ENCODE measurements around the gene TMC7.
"Not testable (repeated sequence)": the region's sequence is repeated elsewhere in the genome, so short reads cannot be mapped to it uniquely, and the experiment has no call there.

TMC7 gene

DNA sequence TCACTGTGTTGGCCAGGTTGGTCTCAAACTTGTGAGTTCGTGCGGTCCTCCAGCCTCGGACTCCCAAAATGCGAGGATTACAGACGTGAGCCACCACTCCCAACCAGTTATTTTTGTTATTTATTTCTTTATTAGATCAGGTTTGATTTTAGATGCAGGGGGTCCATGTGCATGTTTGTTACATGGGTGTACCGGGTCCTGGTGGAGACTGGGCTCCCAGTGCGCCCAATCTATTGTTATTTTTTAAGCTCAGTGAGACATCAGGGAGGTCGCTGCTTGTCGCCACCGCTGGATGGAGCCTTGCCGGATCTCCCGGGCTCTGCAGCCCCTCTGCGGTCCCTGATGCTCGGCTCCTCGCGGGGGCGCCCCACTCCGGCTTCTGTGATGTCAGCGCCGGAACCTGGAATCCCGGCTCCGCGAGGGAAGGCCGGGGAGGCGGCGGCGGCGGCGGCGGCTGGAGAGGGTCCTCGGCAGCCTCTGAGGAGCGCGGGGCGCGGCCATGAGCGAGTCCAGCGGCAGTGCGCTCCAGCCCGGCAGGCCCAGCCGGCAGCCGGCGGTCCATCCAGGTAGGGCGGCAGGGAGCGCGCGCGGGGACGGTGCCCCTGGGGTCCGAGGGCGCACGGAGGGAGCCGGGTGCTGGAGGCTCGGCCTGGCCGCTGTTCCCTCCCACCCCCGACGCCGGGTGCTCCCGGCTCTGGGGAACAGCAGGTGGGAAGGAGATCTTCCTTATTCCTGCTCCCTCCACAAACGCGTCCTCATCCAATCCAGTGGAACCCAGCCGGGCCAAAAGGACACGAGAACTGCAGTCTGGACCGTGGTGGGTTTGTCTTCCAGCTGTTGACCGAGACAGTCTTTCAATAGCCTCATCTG is at the start of gene TMC7:
TMC7 (plus strand) TSS at position 370 of the 870 bp plus-strand sequence; CDS start at position 500, 130 bp downstream.
- DNase-seq (ENCODE audit: low spot score) = peak; percentile 92

DNA sequence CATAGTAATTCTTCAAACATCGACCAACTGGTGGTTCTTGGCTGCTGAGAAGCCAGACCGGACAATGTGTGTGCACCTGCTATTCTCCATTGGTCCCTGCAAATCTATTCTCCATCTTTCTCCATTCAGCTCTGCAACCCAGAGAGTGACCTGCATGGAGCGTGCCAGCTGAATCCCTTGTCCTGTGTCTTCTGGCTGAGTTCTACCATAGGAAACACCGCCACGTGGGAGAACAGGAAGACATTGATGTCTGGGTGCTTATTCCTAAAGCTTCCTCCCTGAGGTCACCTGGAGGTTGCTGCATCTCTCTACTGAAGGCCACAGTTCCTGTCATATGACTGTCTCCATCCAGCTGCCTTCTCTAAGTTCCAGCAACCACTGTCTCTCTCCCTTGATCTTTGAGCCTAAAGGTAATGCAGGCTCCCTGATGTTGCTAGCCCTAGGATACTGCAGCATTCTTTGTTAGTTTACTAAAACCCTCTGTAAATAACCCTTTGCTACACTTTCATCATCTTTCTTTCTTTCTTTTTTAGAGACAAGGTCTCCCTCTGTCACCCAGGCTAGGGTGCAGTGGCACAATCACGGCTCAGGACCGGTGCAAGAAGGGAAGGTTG is 46.9 kb upstream of the TMC7 start:
- DNase-seq (ENCODE audit: low spot score) = no peak

DNA sequence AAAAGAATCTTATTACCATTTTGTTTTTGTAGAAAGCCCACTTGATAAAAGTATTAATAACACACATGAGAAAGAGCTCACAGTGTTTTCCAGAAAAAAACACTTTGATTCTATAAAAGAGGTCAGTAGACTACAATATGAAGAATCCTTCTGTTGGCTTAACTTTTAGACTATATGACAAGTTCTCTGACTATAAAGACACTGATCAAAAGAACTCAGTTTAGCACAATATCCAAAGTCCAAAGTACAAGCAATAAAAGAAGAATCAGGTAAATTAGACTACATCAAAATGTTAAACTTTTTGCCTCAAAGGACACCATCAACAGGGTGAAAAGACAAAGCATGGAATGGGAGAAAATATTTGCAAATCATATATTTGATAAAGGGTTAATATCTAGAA is 46.3 kb upstream of the TMC7 start:
- DNase-seq (ENCODE audit: low spot score) = no peak

DNA sequence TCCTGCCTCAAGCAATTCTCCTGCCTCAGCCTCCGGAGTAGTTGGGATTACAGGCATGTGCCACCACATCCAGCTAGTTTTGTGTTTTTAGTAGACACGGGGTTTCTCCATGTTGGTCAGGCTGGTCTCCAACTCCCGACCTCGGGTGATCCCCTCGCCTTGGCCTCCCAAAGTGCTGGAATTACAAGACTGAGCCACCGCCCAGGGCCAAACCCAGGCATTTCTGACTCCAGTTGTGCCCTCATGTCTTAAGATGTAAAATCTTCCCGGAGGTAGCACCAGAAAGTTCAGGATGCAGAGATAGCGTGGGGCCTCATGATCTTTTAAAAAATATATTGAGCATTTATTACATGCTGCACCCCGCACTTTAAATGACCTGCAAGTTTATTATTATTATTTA is 44.7 kb upstream of the TMC7 start:
- no peak for DNase-seq (ENCODE audit: low spot score)

- no peak for DNase-seq (ENCODE audit: low spot score)
Observed at GRCh38 chr16:18941471-18941870, 42.3 kb upstream of the TMC7 start.

DNA sequence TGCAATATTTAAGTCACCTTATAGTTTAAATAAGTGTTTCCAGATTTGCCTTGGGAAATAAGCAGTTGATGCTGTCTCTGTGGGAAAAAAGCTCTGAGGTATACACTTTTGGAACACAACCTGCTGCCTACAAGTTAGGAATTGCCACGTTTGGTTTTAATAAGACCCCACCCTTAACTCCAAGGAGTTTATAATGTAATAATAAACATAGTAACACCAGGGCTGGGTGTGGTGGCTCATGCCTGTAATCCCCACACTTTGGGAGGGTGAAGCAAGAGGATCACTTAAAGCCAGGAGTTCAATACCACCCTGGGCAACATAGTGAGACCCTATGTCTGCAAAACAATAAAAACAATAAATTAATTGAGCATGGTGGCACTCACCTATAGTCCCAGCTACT is 41.7 kb upstream of the TMC7 start:
- no peak for DNase-seq (ENCODE audit: low spot score)

DNA sequence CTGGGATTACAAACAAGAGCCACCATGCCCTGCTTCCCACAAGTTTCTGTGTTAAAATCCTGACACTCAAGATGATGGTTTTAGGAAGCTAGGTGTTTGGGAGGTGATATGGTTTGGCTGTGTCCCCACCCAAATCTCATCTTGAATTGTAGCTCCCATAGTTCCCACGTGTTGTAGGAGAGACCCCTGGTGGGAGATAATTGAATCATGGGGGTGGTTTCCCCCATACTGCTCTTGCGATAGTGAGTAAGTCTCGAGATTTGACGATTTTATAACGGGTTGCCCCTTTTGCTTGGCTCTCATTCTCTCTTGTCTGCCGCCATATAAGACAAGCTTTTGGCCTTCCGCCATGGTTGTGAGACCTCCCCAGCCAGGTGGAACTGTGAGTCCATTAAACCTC is 40.3 kb upstream of the TMC7 start:
- no peak for DNase-seq (ENCODE audit: low spot score)

DNA sequence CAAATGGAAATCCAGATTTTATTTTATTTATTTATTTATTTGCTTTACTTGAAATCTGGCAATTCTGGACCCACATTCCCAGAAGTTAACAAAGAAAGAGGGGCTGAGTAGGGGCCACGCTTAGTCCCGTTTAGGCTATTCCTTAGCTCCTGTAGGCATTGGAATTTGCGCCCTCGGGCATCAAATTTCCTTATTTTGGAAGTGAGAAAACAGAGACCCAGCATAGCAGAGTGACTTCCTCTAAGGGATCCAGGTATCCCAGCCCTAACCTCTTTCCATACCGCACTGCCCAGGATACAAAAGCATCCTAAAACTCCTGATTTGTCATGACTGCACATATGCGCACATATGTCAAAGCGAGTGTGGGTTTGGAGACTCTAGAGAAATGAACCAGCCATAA is 38.5 kb upstream of the TMC7 start:
- DNase-seq (ENCODE audit: low spot score) = no peak

DNA sequence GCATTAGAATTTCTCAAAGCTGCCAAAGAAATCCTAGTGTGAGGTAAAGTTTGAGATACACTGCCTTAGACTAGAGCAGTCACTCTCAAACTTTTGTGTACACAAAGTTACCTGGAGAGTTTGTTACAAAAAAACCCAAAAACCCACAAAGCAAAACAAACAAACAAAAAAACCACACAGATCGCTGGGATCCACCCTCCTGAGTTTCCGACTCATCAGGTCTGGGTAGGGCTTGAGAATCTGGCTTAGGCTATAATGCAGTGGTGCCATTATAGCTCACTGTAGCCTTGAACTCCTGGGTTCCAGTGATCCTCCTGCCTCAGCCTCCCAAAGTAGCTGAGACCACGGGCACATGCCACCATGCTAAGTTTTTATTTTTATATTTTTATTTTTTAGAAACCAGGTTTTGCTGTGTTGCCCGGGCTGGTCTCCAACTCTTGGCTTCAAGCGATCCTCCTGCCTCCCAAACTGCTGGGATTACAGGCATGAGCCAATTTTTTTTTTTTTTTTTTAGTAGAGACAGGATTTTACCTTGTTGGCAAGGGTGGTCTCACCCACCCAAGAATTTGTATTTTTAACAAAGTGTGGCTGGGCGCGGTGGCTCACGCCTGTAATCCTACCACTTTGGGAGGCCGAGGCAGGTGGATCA is 35.2 kb upstream of the TMC7 start:
- no peak for DNase-seq (ENCODE audit: low spot score)

GRCh38 chr16:18950469-18951185 is 33.1 kb upstream of the TMC7 start:
- DNase-seq (ENCODE audit: low spot score) = no peak

DNA sequence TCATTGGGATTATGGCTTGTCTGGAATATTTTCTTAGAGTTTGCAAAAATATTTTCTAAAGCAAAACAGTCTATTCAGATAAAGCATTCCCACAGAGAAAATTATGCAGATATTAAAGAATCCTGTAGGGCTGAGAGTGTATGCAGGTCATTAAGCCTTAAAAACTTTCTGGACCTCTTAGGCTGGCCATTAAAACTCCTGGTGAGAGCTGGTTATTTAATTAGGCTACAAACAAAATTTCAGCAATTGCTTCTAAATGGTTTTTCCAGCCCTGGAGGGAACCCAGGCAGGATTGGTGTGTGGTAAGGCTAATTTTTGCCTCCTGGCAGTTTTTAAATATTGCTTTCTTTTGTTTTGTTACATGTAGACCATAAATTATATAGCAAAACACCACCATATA is 30.2 kb upstream of the TMC7 start:
- DNase-seq (ENCODE audit: low spot score) = no peak

DNA sequence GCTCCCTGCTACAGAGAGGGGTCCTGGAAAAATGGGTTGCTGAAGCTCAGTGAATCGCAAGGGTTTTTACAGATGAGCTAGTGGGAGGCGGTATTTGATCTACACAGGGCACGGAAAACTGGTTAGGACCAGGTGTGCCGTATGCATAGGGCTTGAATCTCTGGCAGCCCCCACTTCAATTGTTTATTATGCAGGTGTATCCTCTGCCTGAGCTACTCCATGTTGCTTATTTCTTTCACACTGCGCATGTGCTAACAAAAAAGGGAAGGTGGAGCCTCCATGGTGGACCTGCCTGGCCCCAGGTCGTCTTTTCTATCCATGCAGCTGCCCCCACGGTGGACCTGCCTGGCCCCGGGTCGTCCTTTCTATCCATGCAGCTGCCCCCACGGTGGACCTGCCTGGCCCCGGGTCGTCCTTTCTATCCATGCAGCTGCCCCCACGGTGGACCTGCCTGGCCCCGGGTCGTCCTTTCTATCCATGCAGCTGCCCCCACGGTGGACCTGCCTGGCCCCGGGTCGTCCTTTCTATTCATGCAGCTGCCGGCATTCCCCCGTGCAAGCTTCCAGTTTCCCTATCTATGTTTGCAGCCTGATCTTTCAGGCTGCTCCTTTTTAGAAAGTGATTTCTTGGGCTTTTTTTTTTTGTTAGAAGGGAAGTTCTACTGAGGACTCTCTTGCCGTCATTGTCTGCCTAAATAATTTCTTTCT is 27.7 kb upstream of the TMC7 start:
- not testable (repeated sequence) for DNase-seq (ENCODE audit: low spot score)

DNA sequence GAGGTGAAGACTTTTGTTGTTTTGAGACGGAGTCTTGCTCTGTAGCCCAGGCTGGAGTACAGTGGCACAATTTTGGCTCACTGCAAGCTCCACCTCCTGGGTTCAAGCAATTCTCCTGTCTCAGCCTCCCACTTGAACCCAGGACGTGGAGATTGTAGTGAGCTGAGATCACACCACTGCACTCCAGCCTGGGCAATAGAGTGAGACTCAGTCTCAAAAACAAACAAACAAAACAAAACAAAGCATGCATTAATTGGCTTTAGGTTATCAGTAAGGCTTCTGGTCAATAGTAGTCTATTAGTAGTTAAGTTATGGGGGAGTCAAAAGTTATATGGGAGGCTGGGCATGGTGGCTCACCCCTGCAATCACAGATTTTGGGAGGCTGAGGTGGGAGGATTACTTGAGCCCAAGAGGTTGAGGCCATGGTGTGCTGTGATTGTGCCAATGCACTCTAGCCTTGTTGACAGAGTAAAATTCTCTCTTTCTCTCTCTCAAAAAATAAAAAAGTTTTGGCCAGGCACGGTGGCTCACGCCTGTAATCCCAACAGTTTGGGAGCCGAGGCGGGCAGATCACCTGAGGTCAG is 27.0 kb upstream of the TMC7 start:
- DNase-seq (ENCODE audit: low spot score) = not testable (repeated sequence)

DNA sequence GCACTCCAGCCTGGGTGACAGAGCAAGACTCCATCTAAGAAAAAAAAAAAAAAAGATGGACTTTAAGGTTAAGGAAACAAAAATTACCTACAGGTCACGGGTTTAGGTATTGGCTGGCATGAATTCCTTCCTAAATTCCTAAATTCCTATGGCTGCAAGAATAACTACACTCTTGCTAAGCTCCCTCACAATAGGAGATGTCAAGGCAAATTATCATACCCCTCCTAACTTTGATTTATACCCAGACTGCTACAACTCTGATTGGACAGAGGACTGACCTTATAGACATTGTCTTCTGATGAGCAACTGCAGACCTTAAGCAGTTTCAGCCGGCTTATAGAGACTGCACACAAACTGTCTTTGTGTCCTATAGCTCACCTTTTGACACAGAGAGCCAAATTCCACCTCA is 25.1 kb upstream of the TMC7 start:
- no peak for DNase-seq (ENCODE audit: low spot score)

- no peak for DNase-seq (ENCODE audit: low spot score)
Observed at GRCh38 chr16:18959031-18959505, 24.7 kb upstream of the TMC7 start.

DNA sequence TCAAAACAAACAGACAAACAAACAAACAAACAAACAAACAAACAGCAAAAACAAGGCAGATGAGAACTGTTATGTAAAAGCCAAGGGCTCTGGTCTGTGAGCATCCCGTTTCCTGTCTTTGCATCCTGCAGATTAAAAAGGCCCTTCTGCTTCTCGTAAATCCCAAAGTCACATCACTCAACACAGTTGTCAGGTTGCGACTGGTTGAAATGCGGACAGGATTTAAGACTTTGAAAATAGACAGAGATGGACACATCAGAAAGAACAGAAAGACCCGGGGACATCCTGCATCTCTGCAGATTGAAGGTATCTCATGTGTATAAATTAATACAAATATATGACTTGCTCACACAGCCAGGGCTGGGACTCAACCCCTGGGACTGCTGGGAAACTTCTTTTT is 18.2 kb upstream of the TMC7 start:
- no peak for DNase-seq (ENCODE audit: low spot score)

DNA sequence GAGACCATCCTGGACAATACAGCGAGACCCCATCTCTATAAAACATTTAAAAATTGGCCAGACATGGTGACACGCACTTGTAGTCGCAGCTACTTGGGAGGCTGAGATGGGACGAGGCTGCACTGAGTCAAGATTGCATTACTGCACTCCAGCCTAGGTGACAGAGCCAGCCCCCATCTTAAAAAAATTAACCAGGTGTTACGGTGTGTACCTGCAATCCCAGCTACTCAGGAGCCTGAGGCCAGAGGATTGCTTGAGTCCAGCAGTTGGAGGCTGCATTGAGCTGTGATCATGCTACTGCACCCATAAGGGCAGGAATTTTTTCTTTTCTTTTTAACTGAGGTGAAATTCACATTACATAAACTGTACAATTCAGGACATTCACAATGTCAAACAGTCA is 16.9 kb upstream of the TMC7 start:
- DNase-seq (ENCODE audit: low spot score) = no peak

GRCh38 chr16:18969050-18969854 is 14.5 kb upstream of the TMC7 start:
- peak; percentile 73 for DNase-seq (ENCODE audit: low spot score)

DNA sequence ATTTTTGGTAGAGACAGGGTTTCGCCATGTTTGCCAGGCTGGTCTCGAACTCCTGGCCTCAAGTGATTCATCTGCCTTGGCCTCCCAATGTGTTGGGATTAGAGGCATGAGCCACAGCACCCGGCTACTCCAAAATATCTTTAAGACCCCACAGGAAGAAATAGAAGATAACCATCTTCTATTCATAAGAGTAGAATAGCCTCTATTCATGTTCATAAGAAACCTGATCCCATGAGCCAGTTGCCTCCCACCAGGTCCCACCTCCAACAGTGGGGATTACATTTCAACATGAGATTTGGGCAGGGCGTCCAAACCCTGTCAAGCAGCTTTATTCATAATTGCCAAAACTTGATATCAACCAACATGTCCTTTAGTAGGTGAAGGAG is 13.9 kb upstream of the TMC7 start:
- DNase-seq (ENCODE audit: low spot score) = no peak

- no peak for DNase-seq (ENCODE audit: low spot score)
Observed at GRCh38 chr16:18975109-18975508, 8.6 kb upstream of the TMC7 start.

- no peak for DNase-seq (ENCODE audit: low spot score)
Observed at GRCh38 chr16:18979936-18980335, 3.8 kb upstream of the TMC7 start.

Measured in LoVo (cell line).